GM19463 (cell line): ENCODE data around the gene SOX5.

Experiments used
- ATAC-seq: cut with Tn5 transposase; IDR thresholded peaks from one replicate; pipeline ENCODE4 v1.9.1; 2021; ENCODE audit warnings: mild to moderate bottlenecking, moderate library complexity; ENCODE audit not compliant: unreplicated experiment

Gene SOX5

GRCh38 chr12:23699031-23699430 lies 250.4 kb downstream of the SOX5 start:
- ATAC-seq: no peak

- no peak for ATAC-seq
Observed at GRCh38 chr12:23694920-23695319, 254.6 kb downstream of the SOX5 start.

- no peak for ATAC-seq
Observed at GRCh38 chr12:23694307-23694706, 255.2 kb downstream of the SOX5 start.

GRCh38 chr12:23687947-23688346 lies 261.5 kb downstream of the SOX5 start:
- no peak for ATAC-seq

GRCh38 chr12:23686095-23686494 lies 263.4 kb downstream of the SOX5 start:
- no peak for ATAC-seq

GRCh38 chr12:23684121-23684520 lies 265.3 kb downstream of the SOX5 start:
- ATAC-seq: no peak

- no peak for ATAC-seq
Observed at GRCh38 chr12:23681237-23681636, 268.2 kb downstream of the SOX5 start.

- ATAC-seq: no peak
Observed at GRCh38 chr12:23674064-23674463, 275.4 kb downstream of the SOX5 start.

GRCh38 chr12:23671881-23672280 lies 277.6 kb downstream of the SOX5 start:
- no peak for ATAC-seq

- no peak for ATAC-seq
Observed at GRCh38 chr12:23670684-23671083, 278.8 kb downstream of the SOX5 start.

GRCh38 chr12:23669691-23670090 lies 279.8 kb downstream of the SOX5 start:
- no peak for ATAC-seq

GRCh38 chr12:23666866-23667265 lies 282.6 kb downstream of the SOX5 start:
- no peak for ATAC-seq

- ATAC-seq: no peak
Observed at GRCh38 chr12:23662966-23663365, 286.5 kb downstream of the SOX5 start.

- ATAC-seq: no peak
Observed at GRCh38 chr12:23659131-23659530, 290.3 kb downstream of the SOX5 start.

- no peak for ATAC-seq
Observed at GRCh38 chr12:23657598-23657997, 291.9 kb downstream of the SOX5 start.

- no peak for ATAC-seq
Observed at GRCh38 chr12:23655884-23656283, 293.6 kb downstream of the SOX5 start.

- ATAC-seq: no peak
Observed at GRCh38 chr12:23655112-23655511, 294.4 kb downstream of the SOX5 start.

- no peak for ATAC-seq
Observed at GRCh38 chr12:23648546-23648945, 300.9 kb downstream of the SOX5 start.

- no peak for ATAC-seq
Observed at GRCh38 chr12:23640754-23641153, 308.7 kb downstream of the SOX5 start.

- no peak for ATAC-seq
Observed at GRCh38 chr12:23634344-23634743, 315.1 kb downstream of the SOX5 start.

GRCh38 chr12:23631786-23632377 lies 317.6 kb downstream of the SOX5 start:
- ATAC-seq: no peak

- no peak for ATAC-seq
Observed at GRCh38 chr12:23630524-23630923, 318.9 kb downstream of the SOX5 start.

GRCh38 chr12:23628806-23629205 lies 320.7 kb downstream of the SOX5 start:
- no peak for ATAC-seq
